HG02588 (cell line): ENCODE data around the gene TRIM68.

Source experiments
- ATAC-seq: cut with Tn5 transposase; IDR thresholded peaks from one replicate; pipeline ENCODE4 v1.9.1; 2021; ENCODE audit warnings: mild to moderate bottlenecking, moderate library complexity; ENCODE audit not compliant: unreplicated experiment

Gene TRIM68

DNA sequence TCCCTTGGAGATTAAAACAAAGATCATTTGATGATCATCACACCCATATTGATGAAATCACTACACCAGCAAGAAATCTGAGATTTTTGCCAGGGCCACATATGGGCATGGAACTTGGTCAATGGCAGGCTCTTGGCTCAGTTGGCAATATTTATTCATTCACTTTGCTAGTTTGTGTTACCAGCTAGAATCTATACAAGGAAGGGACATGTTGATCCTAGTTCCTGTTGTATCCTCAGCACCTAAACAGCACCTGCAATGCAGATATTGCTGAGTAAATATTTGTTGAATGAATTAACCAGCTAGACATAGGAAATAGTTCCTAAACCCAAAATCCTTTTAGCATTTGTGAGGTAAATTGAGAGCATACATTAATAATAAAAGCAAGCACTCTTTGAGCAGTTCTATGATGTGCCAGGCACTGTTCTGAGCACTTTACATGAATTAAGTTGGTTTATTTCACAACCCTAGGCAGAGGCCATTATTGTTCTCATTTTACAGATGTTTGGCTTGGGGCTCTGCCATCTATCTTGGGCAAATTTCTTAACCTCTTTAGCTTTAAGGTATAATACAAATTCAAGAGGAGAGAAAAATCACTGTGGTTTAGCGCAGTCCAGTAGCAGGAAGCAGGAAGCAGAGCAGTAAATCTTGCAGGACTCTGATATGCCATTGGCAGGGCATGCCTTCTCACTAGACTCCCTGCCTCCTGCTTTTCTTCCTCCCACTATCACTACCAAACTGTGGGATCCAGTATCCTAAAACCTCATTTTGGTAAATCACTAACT, 1.6 kb downstream of the TRIM68 start:
- ATAC-seq, result no peak

DNA sequence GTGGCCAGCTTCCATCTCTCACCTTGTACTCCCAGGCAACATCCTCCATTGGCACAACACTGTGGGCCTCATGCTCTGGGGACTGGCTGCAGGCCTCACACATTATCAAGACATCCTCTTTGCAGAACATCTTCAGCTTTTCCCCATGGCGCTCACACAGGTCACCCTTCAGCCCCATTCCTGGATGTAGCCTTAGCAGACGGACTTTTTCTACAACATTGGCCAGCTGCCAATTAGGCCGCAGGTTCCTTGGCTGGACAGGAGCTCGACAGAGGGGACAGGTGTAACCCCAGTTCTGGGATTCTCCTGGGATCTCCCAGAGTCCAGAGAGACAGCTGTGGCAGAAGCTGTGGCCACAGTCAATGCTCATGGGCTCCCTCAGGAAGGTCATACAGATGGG, 3.0 kb downstream of the TRIM68 start:
- no peak for ATAC-seq

DNA sequence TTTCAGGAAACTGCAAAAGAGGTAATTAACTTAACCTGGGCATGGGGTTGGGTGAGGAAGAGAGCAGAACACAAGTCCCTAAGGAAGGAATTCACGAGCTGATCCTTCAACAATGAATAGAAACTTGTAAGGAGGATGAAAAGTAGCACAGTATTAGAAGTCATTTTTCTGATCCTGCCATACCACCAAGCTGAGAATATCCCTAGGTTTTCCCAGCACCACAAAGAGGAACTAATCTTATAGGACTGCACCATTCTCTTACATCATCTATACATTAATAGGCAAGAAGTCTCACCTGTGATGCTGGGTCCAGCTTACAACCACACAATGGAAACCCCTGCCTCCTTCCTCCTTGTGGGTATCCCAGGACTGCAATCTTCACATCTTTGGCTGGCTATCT, 14.3 kb downstream of the TRIM68 start, which contains the start of gene OR52I1:
Gene OR52I1, plus strand, starts transcription at position 301 of the 400 bp plus-strand sequence. Its CDS starts 0 bp downstream, at position 301.
- no peak for ATAC-seq

GRCh38 chr11:4589017-4589416, 19.0 kb downstream of the TRIM68 start:
- ATAC-seq, result no peak

GRCh38 chr11:4581443-4581842, 26.6 kb downstream of the TRIM68 start, which contains the start of gene OR52I2:
Gene OR52I2, plus strand, starts transcription at chr11:4581743.
- ATAC-seq, result no peak

- no peak for ATAC-seq
Observed at GRCh38 chr11:4580124-4580523, 27.9 kb downstream of the TRIM68 start.

DNA sequence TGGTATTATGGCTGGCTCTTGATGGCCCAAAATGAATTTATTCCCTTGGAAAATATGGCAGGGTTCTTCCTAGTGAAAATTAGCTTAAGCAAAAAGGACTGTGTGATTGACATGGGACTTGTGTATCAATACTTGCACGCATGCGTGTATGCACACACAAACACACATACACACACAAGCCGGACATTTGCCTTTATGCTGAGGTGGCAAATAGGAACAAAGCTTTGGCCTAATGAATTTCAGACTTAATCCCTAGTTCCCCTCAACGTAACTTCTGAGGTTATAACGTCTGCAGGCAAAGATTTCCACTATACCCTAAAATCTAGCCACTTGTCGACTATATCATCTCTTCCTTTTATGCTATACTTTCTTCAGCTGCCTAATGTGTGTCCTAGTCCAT, 29.4 kb downstream of the TRIM68 start:
- no peak for ATAC-seq

DNA sequence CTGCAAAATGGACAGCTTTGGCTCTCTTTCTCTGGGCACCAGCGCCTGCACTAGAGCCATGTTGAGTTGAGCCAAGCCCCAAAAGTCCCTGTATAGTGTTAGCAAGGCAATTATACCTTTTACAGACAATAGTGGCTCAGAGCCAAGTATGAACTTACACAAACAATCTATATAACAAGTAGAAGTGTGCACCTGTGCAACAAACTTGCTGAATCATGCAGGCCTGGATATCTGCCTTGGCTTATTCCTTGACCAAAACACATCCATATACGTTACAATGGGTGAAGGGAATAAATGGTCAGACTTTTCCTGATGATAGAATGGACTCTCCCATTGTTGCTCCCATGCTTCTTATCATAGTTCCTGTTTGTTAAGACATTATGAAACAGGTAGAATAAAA, 30.3 kb downstream of the TRIM68 start:
- no peak for ATAC-seq

DNA sequence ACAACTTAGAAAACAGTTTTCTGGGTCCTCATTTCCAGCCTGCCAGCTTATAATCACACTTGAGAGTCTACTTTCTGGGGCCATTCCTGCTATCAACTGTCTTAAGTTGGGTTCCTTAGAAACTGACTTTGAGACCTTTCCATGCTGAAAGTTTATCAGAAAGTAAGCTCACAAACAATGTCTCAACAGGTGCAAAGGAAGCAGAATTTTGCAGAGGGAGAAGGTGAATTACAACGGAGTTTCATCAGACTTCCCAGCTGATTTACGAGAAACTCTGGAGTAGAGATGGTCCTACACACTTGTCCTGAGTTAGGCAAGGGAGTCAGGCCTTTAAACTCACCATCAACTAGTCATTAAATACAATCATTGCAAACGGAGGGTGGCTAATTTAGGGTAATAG, 31.2 kb downstream of the TRIM68 start:
- no peak for ATAC-seq

GRCh38 chr11:4569075-4569474, 39.0 kb downstream of the TRIM68 start:
- ATAC-seq, result no peak

DNA sequence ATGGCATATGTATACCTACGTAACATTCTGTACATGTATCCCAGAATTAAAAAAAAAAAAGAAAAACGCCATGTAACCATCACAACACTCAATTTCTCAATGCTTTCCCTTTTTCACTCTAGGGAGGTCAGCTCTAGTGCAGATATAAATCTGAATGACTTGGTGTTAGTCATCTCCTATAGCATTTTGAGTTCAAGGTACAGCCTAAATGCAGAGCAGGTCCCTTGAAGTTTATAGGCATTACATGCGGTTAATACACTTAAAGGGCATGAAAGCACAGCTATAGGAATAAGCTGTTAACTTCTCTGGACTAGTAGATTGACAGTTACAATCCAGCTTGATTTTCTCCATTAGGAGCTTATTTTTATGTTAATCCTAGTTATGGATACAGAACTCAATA, 42.7 kb downstream of the TRIM68 start:
- no peak for ATAC-seq

- ATAC-seq, result no peak
Observed at GRCh38 chr11:4560467-4560866, 47.6 kb downstream of the TRIM68 start.

GRCh38 chr11:4559527-4560440, 48.2 kb downstream of the TRIM68 start:
- ATAC-seq, result no peak

DNA sequence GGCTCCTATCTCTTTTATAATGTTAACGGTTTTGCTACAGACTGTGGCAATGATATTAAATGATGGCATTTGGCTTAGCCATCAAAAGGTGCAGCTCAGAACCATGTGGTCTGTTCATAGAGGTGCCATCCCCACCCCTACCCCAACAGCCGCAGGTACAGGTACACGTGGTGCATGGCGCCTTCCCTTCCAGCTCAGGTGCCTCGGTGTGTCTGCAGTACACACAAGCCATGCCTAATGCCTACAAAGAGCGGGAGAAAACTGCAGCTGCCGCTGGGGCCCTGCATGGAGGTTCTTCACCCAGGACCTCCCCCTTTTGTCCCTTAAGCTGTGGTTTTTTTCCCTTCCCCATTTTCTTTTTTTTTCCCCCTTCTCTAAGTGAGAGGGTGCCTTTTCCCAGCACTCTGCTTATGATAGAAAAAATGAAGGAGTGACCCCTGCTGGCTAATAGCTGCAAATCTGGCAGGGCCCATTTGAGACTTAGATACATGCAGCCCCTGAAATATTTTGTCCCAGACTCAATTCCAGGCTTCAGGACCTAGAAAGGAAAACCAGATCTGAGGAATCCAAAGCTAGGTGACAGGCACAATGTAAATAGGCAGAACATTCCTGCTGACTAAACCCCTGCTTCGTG, 56.6 kb downstream of the TRIM68 start:
- no peak for ATAC-seq
